Transverse colon (tissue), 4 donors: ENCODE data around the gene BRI3BP. TPM values are rescaled to one million over a fixed set of nuclear protein-coding genes. Genes with fewer than 3 reads are reported as not detected.

Experiments used
- DNase-seq: peaks from one replicate; pipeline ENCODE4 v3.0.0-alpha.2; 2019
- H3K27ac ChIP-seq, 4 donors: fragments of 200-600 bp; sonication (generic); 2 replicates each; pipeline ENCODE4 v1.5.1; 2016 to 2018; ENCODE audit warnings: inconsistent platforms in 4 of 4
- H3K27me3 ChIP-seq: fragments of 200-600 bp; sonication (generic); 2 replicates; pipeline ENCODE4 v1.5.1; 2017; ENCODE audit warnings: inconsistent platforms
- H3K36me3 ChIP-seq, 4 donors: fragments of 200-600 bp; sonication (generic); 2 replicates each; pipeline ENCODE4 v1.5.1; 2017 to 2019; ENCODE audit warnings: inconsistent platforms in 4 of 4
- H3K4me1 ChIP-seq, 4 donors: fragments of 200-600 bp; sonication (generic); 2 replicates each; pipeline ENCODE4 v1.5.1; 2017 to 2020; ENCODE audit warnings: inconsistent platforms in 4 of 4
- H3K4me3 ChIP-seq, 4 donors: fragments of 200-600 bp; sonication (generic); 1 replicate in 1 of 4; 2 replicates in 3 of 4; pipeline versions ENCODE4 v1.5.1 to v1.6.1; 2017 to 2019; ENCODE audit warnings: inconsistent platforms in 4 of 4
- H3K9me3 ChIP-seq, 2 donors: fragments of 200-600 bp; sonication (generic); 2 replicates each; pipeline ENCODE4 v1.5.1; 2017 to 2019; ENCODE audit warnings: inconsistent platforms in 2 of 2
- CTCF ChIP-seq, 5 experiments: fragments of 200-600 bp in 3 of 5; fragments of 450-650 bp in 2 of 5; sonication (generic) in 3 of 5; IDR thresholded peaks; 1 replicate in 2 of 5; 2 replicates in 3 of 5; pipeline ENCODE4 v1.5.1; 2016 to 2017; ENCODE audit warnings: antibody characterized with exemption in 5 of 5, inconsistent platforms in 3 of 5, mild to moderate bottlenecking in 2 of 5, moderate library complexity in 1 of 5
- EP300 ChIP-seq: sonication (generic); formaldehyde crosslinking; IDR thresholded peaks from one replicate; pipeline ENCODE4 v1.6.1; 2017; ENCODE audit warnings: antibody characterized with exemption, low read depth
- POLR2A ChIP-seq: fragments of 450-650 bp; IDR thresholded peaks from one replicate; pipeline ENCODE4 v1.6.1; 2016; ENCODE audit warnings: antibody characterized with exemption, mild to moderate bottlenecking, moderate library complexity
- POLR2AphosphoS5 ChIP-seq, 3 donors: sonication (generic); formaldehyde crosslinking; IDR thresholded peaks; one replicate each; pipeline ENCODE4 v1.6.1; 2016; ENCODE audit warnings: antibody characterized with exemption in 3 of 3
- WGBS, 2 donors: methylation state at CpG; one replicate each; pipeline ENCODE4 v1.1.5; 2018; ENCODE audit warnings: low coverage in 1 of 2; 5-methylcytosine and 5-hydroxymethylcytosine counted together
- in situ Hi-C, 4 donors: fragments of 200-750 bp; cut with MboI; loops; one replicate each; pipeline versions ENCODE4 v1.15.0 to v1.15.1; 2017; ENCODE audit warnings: low sequenced_read_pairs in 3 of 4, low pct_ligation_motif_present in 1 of 4, low pct_unique_long_range_greater_than_20kb in 1 of 4
- intact Hi-C: fragments of 100-400 bp; cut with DNase I; formaldehyde crosslinking; loops from one replicate; pipeline ENCODE4 v1.15.1; 2023; ENCODE audit warnings: low total_unique reads
- total RNA-seq, 4 donors: library from RNA; depleted of rRNA; stranded (reverse); fragments of >200 nt; gene quantifications; one replicate each; pipeline ENCODE4 v1.1.0, GENCODE V29; 2016

BRI3BP gene
- total RNA-seq, 4 donors from 2014 or later = 14.2 to 38.5 (median 23.1) TPM

DNA sequence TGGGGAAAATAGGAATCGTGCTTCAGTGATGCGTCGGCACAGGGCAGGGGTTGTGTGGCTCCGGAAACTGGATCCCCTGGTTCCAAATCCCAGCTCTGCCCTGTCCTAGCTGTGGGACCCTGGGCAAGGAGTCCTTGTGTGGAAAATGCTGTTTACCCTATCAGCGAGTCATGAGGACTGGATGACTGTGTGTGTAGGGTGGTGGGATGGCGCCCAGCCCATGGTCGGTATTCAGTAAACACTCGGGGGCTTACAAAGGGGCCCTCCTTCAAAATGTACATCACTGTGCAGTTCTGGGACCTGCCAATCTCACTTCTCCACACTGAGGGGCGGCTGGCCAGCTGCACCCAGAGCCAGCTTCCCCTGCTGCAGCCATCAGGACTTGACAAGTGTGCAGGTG is 24.4 kb downstream of the BRI3BP start:
- WGBS, 2 donors = 94 to 100% methylated on average over 1 to 9 of the region's 9 CpGs
- Histone ChIP-seq H3K27me3 (no peaks in the 10 kb centered on the region), H3K27ac (no peak overlapping the region), H3K4me1 (no peaks in the 10 kb centered on the region), H3K4me3 (no peak overlapping the region), H3K9me3 (no peaks in the 10 kb centered on the region), H3K36me3 (no peaks in the 10 kb centered on the region)
- intact Hi-C loops (no loop called here), in situ Hi-C loops (no loop called here)
- TF ChIP-seq POLR2AphosphoS5 (IDR thresholded peaks at IDR 0.05) = no peak
- TF ChIP-seq CTCF (IDR thresholded peaks at IDR 0.05) = no peak
- TF ChIP-seq POLR2A = no peak
- TF ChIP-seq EP300 = no peak
- no peak for DNase-seq

DNA sequence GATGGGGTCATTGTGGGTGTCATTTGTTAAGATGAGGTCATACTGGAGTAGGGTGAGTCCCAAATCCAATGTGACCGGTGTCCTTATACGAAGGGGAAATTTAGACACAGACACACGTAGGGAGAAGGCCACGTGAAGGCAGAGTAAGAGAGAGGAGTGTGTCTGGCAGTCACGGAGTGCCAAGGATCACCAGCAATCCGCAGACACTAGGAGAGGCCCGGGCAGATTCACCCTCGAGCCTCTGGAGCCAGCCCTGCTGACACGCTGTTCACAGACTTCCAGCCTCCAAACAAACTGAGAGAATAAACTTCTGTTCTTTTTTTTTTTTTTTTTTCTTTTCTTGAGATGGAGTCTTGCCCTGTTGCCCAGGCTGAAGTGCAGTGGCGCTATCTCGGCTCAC is 24.9 kb downstream of the BRI3BP start:
- no peak for DNase-seq
- 94 to 95% methylated on average over 11 of the region's 11 CpGs for WGBS, 2 donors
- Histone ChIP-seq H3K27ac (no peak overlapping the region), H3K4me3 (no peak overlapping the region), H3K9me3 (no peaks in the 10 kb centered on the region), H3K27me3 (no peaks in the 10 kb centered on the region), H3K36me3 (no peaks in the 10 kb centered on the region), H3K4me1 (no peaks in the 10 kb centered on the region)
- in situ Hi-C loops = no loop called here
- intact Hi-C loops = no loop called here
- TF ChIP-seq CTCF (IDR thresholded peaks at IDR 0.05) = no peak
- TF ChIP-seq POLR2AphosphoS5 (IDR thresholded peaks at IDR 0.05) = no peak
- no peak for TF ChIP-seq EP300

DNA sequence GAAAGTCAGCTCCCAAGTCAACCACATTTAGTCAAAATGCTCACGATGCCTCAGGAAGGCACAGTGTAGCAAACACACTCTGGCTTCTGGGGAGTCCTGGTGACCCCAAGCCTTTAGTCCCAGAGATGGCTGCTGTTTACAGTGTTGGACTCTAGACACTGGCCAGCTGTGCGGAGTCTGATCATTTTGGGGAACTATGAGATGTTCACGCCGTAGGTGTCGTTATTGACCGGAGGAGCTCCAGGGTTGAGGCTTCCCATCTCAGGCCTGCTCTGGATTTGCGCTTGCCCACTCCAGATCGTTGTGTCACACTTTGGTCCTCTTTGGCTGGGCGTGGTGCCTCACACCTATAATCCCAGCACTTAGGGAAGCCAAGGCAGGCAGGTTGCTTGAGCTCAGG is 27.7 kb downstream of the BRI3BP start:
- in situ Hi-C loops (no loop called here), intact Hi-C loops (no loop called here)
- Histone ChIP-seq H3K27me3 (no peaks in the 10 kb centered on the region), H3K9me3 (no peaks in the 10 kb centered on the region), H3K4me1 (no peaks in the 10 kb centered on the region), H3K36me3 (no peaks in the 10 kb centered on the region), H3K27ac (no peak overlapping the region), H3K4me3 (no peak overlapping the region)
- WGBS, 2 donors = 99 to 100% methylated on average over 2 to 9 of the region's 9 CpGs
- DNase-seq = no peak
- TF ChIP-seq EP300 (no peak), CTCF (IDR thresholded peaks at IDR 0.05) (no peak), POLR2A (no peak), POLR2AphosphoS5 (IDR thresholded peaks at IDR 0.05) (no peak)

DNA sequence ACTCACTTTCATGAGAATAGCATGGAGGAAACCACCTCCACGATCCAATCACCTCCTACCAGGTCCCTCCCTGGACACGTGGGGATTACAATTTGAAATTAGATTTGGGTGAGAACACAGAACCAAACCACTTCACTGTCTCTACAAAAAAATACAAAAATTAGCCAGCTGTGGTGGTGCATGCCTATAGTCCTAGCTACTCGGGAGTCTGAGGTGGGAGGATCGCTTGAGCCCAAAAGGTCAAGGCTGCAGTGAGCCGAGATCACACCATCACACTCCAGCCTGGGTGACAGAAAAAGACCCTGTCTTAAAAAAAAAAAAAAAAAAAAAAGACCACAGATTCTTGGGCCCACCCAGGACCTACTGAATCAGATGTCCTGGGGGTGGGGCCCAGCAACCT is 28.3 kb downstream of the BRI3BP start:
- in situ Hi-C loops = no loop called here

More for the DNA sequence above, 28.3 kb downstream of the BRI3BP start:
- Histone ChIP-seq H3K4me1 (no peaks in the 10 kb centered on the region), H3K27ac (no peak overlapping the region), H3K36me3 (no peaks in the 10 kb centered on the region), H3K9me3 (no peaks in the 10 kb centered on the region), H3K27me3 (no peaks in the 10 kb centered on the region), H3K4me3 (no peak overlapping the region)
- no peak for DNase-seq
- WGBS, 2 donors = 0 to 89% methylated on average over 1 to 5 of the region's 5 CpGs
- TF ChIP-seq CTCF (IDR thresholded peaks at IDR 0.05) (no peak), POLR2AphosphoS5 (IDR thresholded peaks at IDR 0.05) (no peak), POLR2A (no peak), EP300 (no peak)
- intact Hi-C loops = no loop called here
